CD14-positive monocyte (primary cell): ENCODE results near the gene MAB21L1. TPM values are rescaled to one million over a fixed set of nuclear protein-coding genes. Genes with fewer than 3 reads are reported as not detected.

Experiments used
- DNase-seq, 3 donors: peaks; one replicate each; pipeline ENCODE4 v3.0.0-alpha.2; 2011 to 2022
- H2AFZ ChIP-seq: 2 replicates; pipeline ENCODE4 v1.6.0; 2012; ENCODE audit warnings: mild to moderate bottlenecking, low read depth, low read length, inconsistent platforms; ENCODE audit not compliant: insufficient read depth, poor library complexity, severe bottlenecking
- H3K27ac ChIP-seq, 2 donors: 1 replicate in 1 of 2; 2 replicates in 1 of 2; pipeline ENCODE4 v1.5.1; 2012 to 2013; ENCODE audit warnings: low read length in 2 of 2, control low read depth in 1 of 2, inconsistent platforms in 1 of 2, low read depth in 1 of 2, mild to moderate bottlenecking in 1 of 2
- H3K27me3 ChIP-seq, 2 donors: one replicate each; pipeline versions ENCODE4 v1.6.0 to v1.6.1; 2011 to 2013; ENCODE audit warnings: low read length in 2 of 2; ENCODE audit not compliant: control insufficient read depth in 2 of 2, insufficient read depth in 2 of 2
- H3K36me3 ChIP-seq, 2 donors: replicated peaks in 1 of 2; 1 replicate in 1 of 2; 2 replicates in 1 of 2; pipeline versions ENCODE4 v1.5.1 to v1.6.1; 2012 to 2013; ENCODE audit warnings: low read length in 2 of 2, control low read depth in 1 of 2, inconsistent platforms in 1 of 2, mild to moderate bottlenecking in 1 of 2; ENCODE audit not compliant: insufficient read depth in 2 of 2, control insufficient read depth in 1 of 2
- H3K4me1 ChIP-seq, 2 donors: 1 replicate in 1 of 2; 2 replicates in 1 of 2; pipeline versions ENCODE4 v1.5.1 to v1.6.1; 2012 to 2013; ENCODE audit warnings: low read length in 2 of 2, control low read depth in 1 of 2, inconsistent platforms in 1 of 2, mild to moderate bottlenecking in 1 of 2, moderate library complexity in 1 of 2; ENCODE audit not compliant: insufficient read depth in 2 of 2, control insufficient read depth in 1 of 2
- H3K4me2 ChIP-seq: replicated peaks from 2 replicates; pipeline ENCODE3; 2012; ENCODE audit warnings: low read length, moderate library complexity, mild to moderate bottlenecking; ENCODE audit not compliant: poor library complexity, severe bottlenecking; ENCODE audit errors: extremely low read depth
- H3K4me3 ChIP-seq, 3 experiments: fragments of 200-600 bp in 1 of 3; sonication (generic) in 1 of 3; replicated peaks in 1 of 3; 1 replicate in 2 of 3; 2 replicates in 1 of 3; pipeline ENCODE4 v1.5.1; 2011 to 2013; ENCODE audit warnings: low read length in 3 of 3, mild to moderate bottlenecking in 3 of 3, control low read depth in 2 of 3, low read depth in 2 of 3, inconsistent platforms in 1 of 3, moderate library complexity in 1 of 3
- H3K79me2 ChIP-seq: 2 replicates; pipeline ENCODE4 v1.6.0; 2012; ENCODE audit warnings: mild to moderate bottlenecking, control low read depth, inconsistent platforms, low read length, moderate library complexity; ENCODE audit not compliant: insufficient read depth
- H3K9ac ChIP-seq: 2 replicates; pipeline ENCODE4 v1.6.0; 2017; ENCODE audit warnings: low read length, mild to moderate bottlenecking; ENCODE audit not compliant: insufficient read depth, poor library complexity, severe bottlenecking
- H3K9me3 ChIP-seq, 2 donors: replicated peaks in 1 of 2; 1 replicate in 1 of 2; 2 replicates in 1 of 2; pipeline versions ENCODE4 v1.5.1 to v1.6.1; 2012 to 2013; ENCODE audit warnings: low read length in 2 of 2, control low read depth in 1 of 2; ENCODE audit not compliant: control insufficient read depth in 1 of 2, insufficient read depth in 1 of 2
- H4K20me1 ChIP-seq: 2 replicates; pipeline ENCODE4 v1.6.0; 2012; ENCODE audit warnings: mild to moderate bottlenecking, low read length, control low read depth, moderate library complexity; ENCODE audit not compliant: insufficient read depth
- H3K27ac Mint-ChIP-seq, 7 donors: one replicate each; pipeline ENCODE4 v1.8.0; 2020; ENCODE audit warnings: mild to moderate bottlenecking in 7 of 7, mixed read lengths in 7 of 7, moderate library complexity in 6 of 7, inconsistent platforms in 2 of 7
- H3K27me3 Mint-ChIP-seq, 3 donors: one replicate each; pipeline ENCODE4 v1.8.0; 2021 to 2022; ENCODE audit warnings: low read depth in 3 of 3, mild to moderate bottlenecking in 3 of 3, mixed read lengths in 3 of 3, moderate library complexity in 3 of 3, inconsistent platforms in 1 of 3
- H3K36me3 Mint-ChIP-seq, 2 donors: one replicate each; pipeline ENCODE4 v1.8.0; 2020; ENCODE audit warnings: mixed read lengths in 2 of 2, inconsistent platforms in 1 of 2, mild to moderate bottlenecking in 1 of 2
- H3K4me1 Mint-ChIP-seq: one replicate; pipeline ENCODE4 v1.8.0; 2020; ENCODE audit warnings: mild to moderate bottlenecking, mixed read lengths
- H3K4me3 Mint-ChIP-seq, 2 donors: one replicate each; pipeline ENCODE4 v1.8.0; 2020; ENCODE audit warnings: mild to moderate bottlenecking in 2 of 2, mixed read lengths in 2 of 2, moderate library complexity in 1 of 2
- H3K9me3 Mint-ChIP-seq, 7 donors: one replicate each; pipeline ENCODE4 v1.8.0; 2020 to 2022; ENCODE audit warnings: mixed read lengths in 7 of 7, mild to moderate bottlenecking in 6 of 7, moderate library complexity in 6 of 7, inconsistent platforms in 2 of 7
- WGBS: methylation state at CpG from one replicate; pipeline ENCODE4 v1.1.5; 2013; ENCODE audit warnings: missing lambda C conversion rate; ENCODE audit not compliant: insufficient coverage; 5-methylcytosine and 5-hydroxymethylcytosine counted together
- intact Hi-C, 2 donors: fragments of 100-400 bp; cut with micrococcal nuclease; formaldehyde crosslinking; loops; one replicate each; pipeline versions ENCODE4 v1.15.0 to v1.15.1; 2023
- polyA plus RNA-seq, 3 donors: library from polyadenylated mRNA; depleted of rRNA in 1 of 3; unstranded in 2 of 3; stranded (reverse) in 1 of 3; fragments of 300-500 nt in 2 of 3; fragments of >200 nt in 1 of 3; fragmentation: Illumina TruSeq in 2 of 3; gene quantifications; 1 replicate in 2 of 3; 2 replicates in 1 of 3; pipeline ENCODE4 v1.2.3, GENCODE V29; 2012 to 2021
- TF ChIP-seq, protein P1 (sequence below): fragments of 200-600 bp; IDR thresholded peaks from one replicate; pipeline ENCODE4 v1.8.0; 2022; ENCODE audit warnings: antibody characterized with exemption, mild to moderate bottlenecking

The MAB21L1 gene
- polyA plus RNA-seq, 3 donors: not detected

DNA sequence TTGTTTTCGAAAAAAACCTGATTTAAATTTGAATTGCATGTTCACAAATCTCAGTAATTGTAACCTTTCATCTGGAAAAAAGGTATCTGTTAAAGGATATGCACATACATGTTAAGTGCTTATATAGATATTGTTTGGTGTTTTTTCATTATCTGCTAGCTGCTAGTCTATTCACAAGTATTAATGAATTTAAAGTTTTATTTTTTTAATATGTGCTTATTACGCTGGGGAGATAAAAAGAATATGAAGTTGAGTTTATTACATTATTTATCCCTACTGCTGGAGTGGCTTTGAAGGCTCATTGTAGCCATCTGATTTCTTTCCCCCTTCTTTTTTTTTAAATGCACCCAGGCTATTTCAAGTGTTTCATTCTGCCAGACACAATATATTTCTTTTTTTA lies 3.9 kb upstream of the MAB21L1 start:
- H3K4me1 Mint-ChIP-seq: peaks cover 23% of the 10 kb centered on the region
- peaks cover 0 to 5% of the 10 kb centered on the region in 2 donors for H3K9me3 ChIP-seq
- no peak for DNase-seq
- no peak overlapping the region for H3K27ac Mint-ChIP-seq
- no peaks in the 10 kb centered on the region for H3K36me3 ChIP-seq
- no peak overlapping the region for H3K27ac ChIP-seq
- no peak overlapping the region for H3K9ac ChIP-seq
- peaks cover 14 to 15% of the 10 kb centered on the region in 2 donors for H3K4me1 ChIP-seq
- TF ChIP-seq, protein P1, sequence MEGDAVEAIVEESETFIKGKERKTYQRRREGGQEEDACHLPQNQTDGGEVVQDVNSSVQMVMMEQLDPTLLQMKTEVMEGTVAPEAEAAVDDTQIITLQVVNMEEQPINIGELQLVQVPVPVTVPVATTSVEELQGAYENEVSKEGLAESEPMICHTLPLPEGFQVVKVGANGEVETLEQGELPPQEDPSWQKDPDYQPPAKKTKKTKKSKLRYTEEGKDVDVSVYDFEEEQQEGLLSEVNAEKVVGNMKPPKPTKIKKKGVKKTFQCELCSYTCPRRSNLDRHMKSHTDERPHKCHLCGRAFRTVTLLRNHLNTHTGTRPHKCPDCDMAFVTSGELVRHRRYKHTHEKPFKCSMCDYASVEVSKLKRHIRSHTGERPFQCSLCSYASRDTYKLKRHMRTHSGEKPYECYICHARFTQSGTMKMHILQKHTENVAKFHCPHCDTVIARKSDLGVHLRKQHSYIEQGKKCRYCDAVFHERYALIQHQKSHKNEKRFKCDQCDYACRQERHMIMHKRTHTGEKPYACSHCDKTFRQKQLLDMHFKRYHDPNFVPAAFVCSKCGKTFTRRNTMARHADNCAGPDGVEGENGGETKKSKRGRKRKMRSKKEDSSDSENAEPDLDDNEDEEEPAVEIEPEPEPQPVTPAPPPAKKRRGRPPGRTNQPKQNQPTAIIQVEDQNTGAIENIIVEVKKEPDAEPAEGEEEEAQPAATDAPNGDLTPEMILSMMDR: no peak
- no peak overlapping the region for H3K4me3 Mint-ChIP-seq
- no peak overlapping the region for H2AFZ ChIP-seq
- no peak overlapping the region for H3K4me2 ChIP-seq
- peaks cover 51 to 73% of the 10 kb centered on the region in 2 donors for H3K27me3 ChIP-seq
- peaks cover 0 to 20% (median 12%) of the 10 kb centered on the region in 7 donors for H3K9me3 Mint-ChIP-seq
- no peak overlapping the region for H3K4me3 ChIP-seq
- H3K27me3 Mint-ChIP-seq: peaks cover 50 to 61% (median 56%) of the 10 kb centered on the region in 3 donors
- WGBS: no CpG with 5 or more reads among the region's 2 CpGs
- H4K20me1 ChIP-seq: no peaks in the 10 kb centered on the region
- intact Hi-C loops: no loop called here
- peaks cover 4 to 10% of the 10 kb centered on the region in 2 donors for H3K36me3 Mint-ChIP-seq
- no peaks in the 10 kb centered on the region for H3K79me2 ChIP-seq

GRCh38 chr13:35479706-35480105 lies 3.2 kb upstream of the MAB21L1 start:
- Histone ChIP-seq H3K36me3 (no peaks in the 10 kb centered on the region), H4K20me1 (no peaks in the 10 kb centered on the region), H3K4me2 (no peak overlapping the region), H3K9me3 (peaks cover 0 to 12% of the 10 kb centered on the region in 2 donors), H3K27me3 (peaks cover 58 to 80% of the 10 kb centered on the region in 2 donors), H3K27ac (no peak overlapping the region), H3K79me2 (no peaks in the 10 kb centered on the region), H3K4me1 (peaks cover 20 to 21% of the 10 kb centered on the region in 2 donors), H2AFZ (no peak overlapping the region), H3K9ac (no peak overlapping the region), H3K4me3 (no peak overlapping the region)
- TF ChIP-seq, protein P1: no peak
- intact Hi-C loops: no loop called here
- Mint-ChIP-seq H3K4me3 (peak overlapping the region in 1 of 2 donors; percentile 53), H3K27ac (no peak overlapping the region), H3K36me3 (peaks cover 4 to 15% of the 10 kb centered on the region in 2 donors), H3K27me3 (peaks cover 57 to 67% (median 62%) of the 10 kb centered on the region in 3 donors), H3K9me3 (peaks cover 0 to 26% (median 18%) of the 10 kb centered on the region in 7 donors), H3K4me1 (peaks cover 29% of the 10 kb centered on the region)
- no peak for DNase-seq
- no CpG with 5 or more reads among the region's 1 CpG for WGBS
